CD4-positive, alpha-beta T cell (primary cell): Measurements from ENCODE around the gene SUSD6. TPM values are rescaled to one million over a fixed set of nuclear protein-coding genes. Genes with fewer than 3 reads are reported as not detected.
A peak's percentile ranks its signal among the peaks of the same experiment; 100 is the strongest.

Source experiments
- ATAC-seq: fragments of 200-7000 bp; cut with Tn5 transposase; one replicate; pipeline ENCODE4 v1.10.0; 2022; ENCODE audit warnings: mild to moderate bottlenecking; ENCODE audit not compliant: poor library complexity
- CTCF ChIA-PET: fragments of 350-600 bp; sonication (Branson Sonifier 250); formaldehyde crosslinking; loops from one replicate; lab custom pipeline; 2021; ENCODE audit warnings: antibody characterized with exemption, inconsistent platforms; lab: Charles Lee
- POLR2A ChIA-PET: fragments of 350-600 bp; sonication (Branson Sonifier 250); formaldehyde crosslinking; loops from one replicate; lab custom pipeline; 2021; ENCODE audit warnings: antibody characterized with exemption, inconsistent platforms; lab: Charles Lee
- DNase-seq, 14 experiments: peaks; one replicate each; pipeline ENCODE4 v3.0.0-alpha.2; 2013 to 2020; ENCODE audit warnings: mixed read lengths in 2 of 14
- H3K27ac ChIP-seq, 2 donors: one replicate each; pipeline versions ENCODE4 v1.5.1 to v1.7.0; 2013; ENCODE audit warnings: low read length in 2 of 2, low read depth in 1 of 2, mild to moderate bottlenecking in 1 of 2
- H3K27me3 ChIP-seq, 2 experiments: 1 replicate in 1 of 2; 2 replicates in 1 of 2; pipeline versions ENCODE4 v1.6.1 to v1.7.0; 2013; ENCODE audit warnings: low read length in 2 of 2, control low read depth in 1 of 2, mild to moderate bottlenecking in 1 of 2, moderate library complexity in 1 of 2; ENCODE audit not compliant: insufficient read depth in 2 of 2, control insufficient read depth in 1 of 2
- H3K36me3 ChIP-seq: one replicate; pipeline ENCODE4 v1.6.1; 2013; ENCODE audit warnings: low read length, control low read depth; ENCODE audit not compliant: insufficient read depth
- H3K4me1 ChIP-seq: one replicate; pipeline ENCODE4 v1.6.1; 2013; ENCODE audit warnings: low read length, control low read depth; ENCODE audit not compliant: insufficient read depth
- H3K4me3 ChIP-seq: one replicate; pipeline ENCODE4 v1.5.1; 2013; ENCODE audit warnings: mild to moderate bottlenecking, low read length, moderate library complexity
- H3K9me3 ChIP-seq, 2 experiments: 1 replicate in 1 of 2; 2 replicates in 1 of 2; pipeline versions ENCODE4 v1.6.1 to v1.7.0; 2013; ENCODE audit warnings: low read length in 2 of 2, mild to moderate bottlenecking in 2 of 2, control low read depth in 1 of 2, moderate library complexity in 1 of 2; ENCODE audit not compliant: control insufficient read depth in 1 of 2, insufficient read depth in 1 of 2
- H3K27ac Mint-ChIP-seq: one replicate; pipeline ENCODE4 v1.8.0; 2020; ENCODE audit warnings: mixed read lengths
- H3K27me3 Mint-ChIP-seq: one replicate; pipeline ENCODE4 v1.8.0; 2021; ENCODE audit warnings: mixed read lengths
- H3K36me3 Mint-ChIP-seq: one replicate; pipeline ENCODE4 v1.8.0; 2021; ENCODE audit warnings: low read depth, mixed read lengths
- H3K4me1 Mint-ChIP-seq: one replicate; pipeline ENCODE4 v1.8.0; 2021; ENCODE audit warnings: low read depth, mixed read lengths
- H3K4me3 Mint-ChIP-seq: one replicate; pipeline ENCODE4 v1.8.0; 2020; ENCODE audit warnings: mild to moderate bottlenecking, mixed read lengths
- H3K9me3 Mint-ChIP-seq: one replicate; pipeline ENCODE4 v1.8.0; 2020; ENCODE audit warnings: mixed read lengths
- intact Hi-C, 2 experiments: fragments of 100-400 bp; cut with DNase I in 1 of 2; cut with micrococcal nuclease in 1 of 2; formaldehyde crosslinking; loops; one replicate each; pipeline versions ENCODE4 v1.15.1 to v1.9.0; 2023 to 2025; cut with DNase I, micrococcal nuclease
- total RNA-seq, 174 experiments: library from RNA in 2 of 174; stranded (reverse) in 2 of 174; gene quantifications; one replicate each; pipeline ENCODE4 v1.2.3 and lab custom pipeline; 2021 to 2026
- TF ChIP-seq, protein P1 (sequence below): fragments of 200-600 bp; IDR thresholded peaks from one replicate; pipeline ENCODE4 v1.8.0; 2022; ENCODE audit warnings: antibody characterized with exemption, mild to moderate bottlenecking

Gene SUSD6
- total RNA-seq, 2 experiments from 2014 or later: 93.7 to 95.1 TPM

DNA sequence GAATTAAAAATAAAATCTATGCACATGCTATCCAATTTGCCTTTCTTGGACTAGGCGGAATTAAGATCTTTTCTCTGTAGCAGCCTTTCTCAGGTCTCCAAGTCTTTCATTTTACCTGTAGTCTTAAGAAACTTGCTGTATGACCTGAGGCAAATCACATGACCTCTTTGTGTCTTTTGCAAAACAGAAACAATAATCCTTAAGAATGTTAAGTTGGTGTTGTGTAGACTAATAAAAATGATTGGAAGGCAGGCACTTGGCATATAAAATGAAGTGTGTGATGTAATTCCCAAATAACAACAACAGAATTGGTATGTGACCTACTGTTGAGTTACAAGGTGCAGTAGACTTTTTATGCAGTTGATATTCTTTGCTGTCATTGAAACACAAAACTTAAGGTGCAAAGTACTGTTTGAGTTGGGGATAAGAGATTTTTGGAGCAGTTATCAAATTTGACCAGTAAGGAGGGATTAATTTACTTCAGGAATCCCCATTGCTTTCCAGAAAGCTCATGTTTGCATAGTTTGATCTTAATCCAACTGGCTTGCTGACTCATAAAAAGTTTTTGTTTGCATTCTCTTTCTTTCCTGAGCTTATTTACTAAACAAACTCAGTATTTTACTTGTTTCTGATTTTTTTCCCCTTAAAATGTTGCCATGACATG is 51.4 kb downstream of the SUSD6 start:
- ATAC-seq: no peak
- no peak overlapping the region for H3K27ac ChIP-seq
- H3K36me3 ChIP-seq: peaks cover 31% of the 10 kb centered on the region
- H3K4me1 Mint-ChIP-seq: peaks cover 95% of the 10 kb centered on the region
- TF ChIP-seq, protein P1, sequence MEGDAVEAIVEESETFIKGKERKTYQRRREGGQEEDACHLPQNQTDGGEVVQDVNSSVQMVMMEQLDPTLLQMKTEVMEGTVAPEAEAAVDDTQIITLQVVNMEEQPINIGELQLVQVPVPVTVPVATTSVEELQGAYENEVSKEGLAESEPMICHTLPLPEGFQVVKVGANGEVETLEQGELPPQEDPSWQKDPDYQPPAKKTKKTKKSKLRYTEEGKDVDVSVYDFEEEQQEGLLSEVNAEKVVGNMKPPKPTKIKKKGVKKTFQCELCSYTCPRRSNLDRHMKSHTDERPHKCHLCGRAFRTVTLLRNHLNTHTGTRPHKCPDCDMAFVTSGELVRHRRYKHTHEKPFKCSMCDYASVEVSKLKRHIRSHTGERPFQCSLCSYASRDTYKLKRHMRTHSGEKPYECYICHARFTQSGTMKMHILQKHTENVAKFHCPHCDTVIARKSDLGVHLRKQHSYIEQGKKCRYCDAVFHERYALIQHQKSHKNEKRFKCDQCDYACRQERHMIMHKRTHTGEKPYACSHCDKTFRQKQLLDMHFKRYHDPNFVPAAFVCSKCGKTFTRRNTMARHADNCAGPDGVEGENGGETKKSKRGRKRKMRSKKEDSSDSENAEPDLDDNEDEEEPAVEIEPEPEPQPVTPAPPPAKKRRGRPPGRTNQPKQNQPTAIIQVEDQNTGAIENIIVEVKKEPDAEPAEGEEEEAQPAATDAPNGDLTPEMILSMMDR: no peak
- H3K27me3 Mint-ChIP-seq: no peaks in the 10 kb centered on the region
- peaks cover 79% of the 10 kb centered on the region for H3K36me3 Mint-ChIP-seq
- no peaks in the 10 kb centered on the region for H3K9me3 ChIP-seq
- intact Hi-C loops: loop anchor here in 1 of 2 experiments (10.0 kb wide), 1 partner anchor 48 kb away; the partner anchor contains the start of gene SUSD6
- no peak for DNase-seq
- peaks cover 40% of the 10 kb centered on the region for H3K4me1 ChIP-seq
- H3K27me3 ChIP-seq: no peaks in the 10 kb centered on the region
- H3K27ac Mint-ChIP-seq: peak overlapping the region; percentile 52
- no peaks in the 10 kb centered on the region for H3K9me3 Mint-ChIP-seq
- ChIA-PET POLR2A (interaction anchor here (0.6 to 1.1 kb wide), 2 partner anchors 11 to 28 kb away, joined by 3 to 4 read pairs; no protein-coding TSS in a partner anchor), CTCF (interaction anchor here (1.0 kb wide), 1 partner anchor 50 kb away, joined by 3 read pairs; no protein-coding TSS in a partner anchor)
- H3K4me3 Mint-ChIP-seq: no peak overlapping the region
- no peak overlapping the region for H3K4me3 ChIP-seq

DNA sequence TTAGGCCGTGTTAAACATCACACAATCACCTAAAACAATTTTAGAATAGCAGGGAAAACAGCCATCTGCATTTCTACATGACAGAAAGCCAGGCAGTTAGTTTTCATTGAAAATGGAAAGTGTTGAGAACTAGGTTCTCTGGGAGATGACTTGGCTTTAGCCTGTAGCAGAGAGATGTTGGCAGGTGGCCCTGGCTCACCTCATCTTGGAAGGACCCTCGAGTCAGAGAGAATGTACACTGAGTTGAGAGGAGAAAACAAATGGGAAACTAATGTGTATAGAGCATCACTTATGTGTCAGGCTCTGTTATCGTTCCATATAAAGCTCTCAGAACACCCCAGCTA is 51.9 kb downstream of the SUSD6 start:
- peaks cover 95% of the 10 kb centered on the region for H3K4me1 Mint-ChIP-seq
- no peak for DNase-seq
- Histone ChIP-seq H3K4me3 (no peak overlapping the region), H3K4me1 (peaks cover 40% of the 10 kb centered on the region), H3K9me3 (no peaks in the 10 kb centered on the region), H3K27ac (no peak overlapping the region), H3K27me3 (no peaks in the 10 kb centered on the region), H3K36me3 (peaks cover 28% of the 10 kb centered on the region)
- H3K9me3 Mint-ChIP-seq: no peaks in the 10 kb centered on the region
- peaks cover 77% of the 10 kb centered on the region for H3K36me3 Mint-ChIP-seq
- no peak overlapping the region for H3K4me3 Mint-ChIP-seq
- peak overlapping the region; percentile 52 for H3K27ac Mint-ChIP-seq
- H3K27me3 Mint-ChIP-seq: no peaks in the 10 kb centered on the region
- ChIA-PET POLR2A (interaction anchor here (0.6 to 1.1 kb wide), 2 partner anchors 10 to 28 kb away, joined by 3 to 4 read pairs; no protein-coding TSS in a partner anchor), CTCF (interaction anchor here (1.0 kb wide), 1 partner anchor 51 kb away, joined by 3 read pairs; no protein-coding TSS in a partner anchor)
- ATAC-seq: no peak
- TF ChIP-seq, protein P1: no peak
- intact Hi-C loops: loop anchor here in 1 of 2 experiments (10.0 kb wide), 1 partner anchor 48 kb away; the partner anchor contains the start of gene SUSD6

DNA sequence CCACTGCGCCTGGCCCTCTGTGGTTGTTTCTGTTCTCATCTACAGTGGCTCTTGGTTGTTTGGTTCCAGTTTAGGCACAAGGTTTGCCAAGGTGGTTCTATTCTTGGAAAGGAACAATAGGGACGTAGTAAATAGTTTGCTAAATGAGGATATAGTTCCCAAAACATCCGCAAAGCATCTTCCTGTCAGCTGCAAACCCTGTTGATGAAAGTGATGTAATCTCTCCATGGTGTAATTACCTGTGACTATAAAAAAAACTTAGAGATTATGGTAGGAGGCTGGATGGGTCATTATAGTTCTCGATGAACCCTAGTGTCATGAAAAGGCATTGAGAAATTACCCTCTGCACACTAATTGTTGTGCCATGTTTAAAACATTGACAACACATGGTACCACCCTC is 52.9 kb downstream of the SUSD6 start:
- no peaks in the 10 kb centered on the region for H3K9me3 ChIP-seq
- no peak overlapping the region for H3K4me3 ChIP-seq
- peaks cover 72% of the 10 kb centered on the region for H3K36me3 Mint-ChIP-seq
- no peak overlapping the region for H3K27ac ChIP-seq
- intact Hi-C loops: loop anchor here in 1 of 2 experiments (10.0 kb wide), 1 partner anchor 49 kb away; the partner anchor contains the start of gene SUSD6
- no peaks in the 10 kb centered on the region for H3K27me3 Mint-ChIP-seq
- H3K4me1 ChIP-seq: peaks cover 42% of the 10 kb centered on the region
- H3K4me1 Mint-ChIP-seq: peaks cover 93% of the 10 kb centered on the region
- peaks cover 18% of the 10 kb centered on the region for H3K36me3 ChIP-seq
- CTCF ChIA-PET: no interaction called here
- DNase-seq (no peak), ATAC-seq (no peak)
- POLR2A ChIA-PET: interaction anchor here (1.2 kb wide), 1 partner anchor 21 kb away, joined by 3 read pairs; no protein-coding TSS in a partner anchor
- TF ChIP-seq, protein P1: no peak
- H3K27ac Mint-ChIP-seq: peak overlapping the region; percentile 12
- H3K9me3 Mint-ChIP-seq: no peaks in the 10 kb centered on the region
- H3K27me3 ChIP-seq: no peaks in the 10 kb centered on the region
- no peak overlapping the region for H3K4me3 Mint-ChIP-seq
